ENCODE measurements around the gene MYO6. TPM values are rescaled to one million over a fixed set of nuclear protein-coding genes. Genes with fewer than 3 reads are reported as not detected.
A peak's percentile ranks its signal among the peaks of the same experiment; 100 is the strongest.

Gene MYO6
- polyA plus RNA-seq, 1 experiment, result 4.7 TPM

GRCh38 chr6:75748003-75748742, 866 bp upstream of the MYO6 start:
- Histone ChIP-seq H3K27me3 (ENCODE audit: control insufficient read depth, insufficient read depth, low read length) (peaks cover 2% of the 10 kb centered on the region; the same call in 1 of the 2 replicates), H3K4me3 (ENCODE audit: low read depth, low read length) (peak overlapping the region; percentile 99), H3K36me3 (ENCODE audit: control insufficient read depth, insufficient read depth, low read length) (no peaks in the 10 kb centered on the region)
- POLR2A ChIA-PET, result no interaction called here
- DNase-seq (ENCODE audit: low read depth), result no peak
- CTCF ChIA-PET, result no interaction called here
- no peak for TF ChIP-seq CTCF (IDR thresholded peaks at IDR 0.05; ENCODE audit: insufficient read depth, low read depth, low read length)

GRCh38 chr6:75751443-75751842, 2.4 kb downstream of the MYO6 start:
- TF ChIP-seq CTCF (IDR thresholded peaks at IDR 0.05; ENCODE audit: insufficient read depth, low read depth, low read length), result no peak
- Histone ChIP-seq H3K4me3 (ENCODE audit: low read depth, low read length) (no peak overlapping the region), H3K36me3 (ENCODE audit: control insufficient read depth, insufficient read depth, low read length) (no peaks in the 10 kb centered on the region), H3K27me3 (ENCODE audit: control insufficient read depth, insufficient read depth, low read length) (no peaks in the 10 kb centered on the region)
- no peak for DNase-seq (ENCODE audit: low read depth)
- ChIA-PET POLR2A (no interaction called here), CTCF (no interaction called here)

- DNase-seq (ENCODE audit: low read depth), result no peak
- TF ChIP-seq CTCF (IDR thresholded peaks at IDR 0.05; ENCODE audit: insufficient read depth, low read depth, low read length), result no peak
- Histone ChIP-seq H3K27me3 (ENCODE audit: control insufficient read depth, insufficient read depth, low read length) (no peaks in the 10 kb centered on the region), H3K4me3 (ENCODE audit: low read depth, low read length) (no peak overlapping the region), H3K36me3 (ENCODE audit: control insufficient read depth, insufficient read depth, low read length) (no peaks in the 10 kb centered on the region)
- ChIA-PET POLR2A (no interaction called here), CTCF (no interaction called here)
Observed at GRCh38 chr6:75752365-75752764, 3.3 kb downstream of the MYO6 start.

GRCh38 chr6:75755704-75756103, 6.7 kb downstream of the MYO6 start:
- Histone ChIP-seq H3K4me3 (ENCODE audit: low read depth, low read length) (no peak overlapping the region), H3K36me3 (ENCODE audit: control insufficient read depth, insufficient read depth, low read length) (no peaks in the 10 kb centered on the region), H3K27me3 (ENCODE audit: control insufficient read depth, insufficient read depth, low read length) (no peaks in the 10 kb centered on the region)
- POLR2A ChIA-PET, result no interaction called here
- CTCF ChIA-PET, result no interaction called here
- DNase-seq (ENCODE audit: low read depth), result no peak
- TF ChIP-seq CTCF (IDR thresholded peaks at IDR 0.05; ENCODE audit: insufficient read depth, low read depth, low read length), result no peak

- ChIA-PET POLR2A (interaction anchor here (0.6 kb wide), 1 partner anchor 262 kb away, joined by 3 read pairs; no protein-coding TSS in a partner anchor), CTCF (no interaction called here)
- Histone ChIP-seq H3K27me3 (ENCODE audit: control insufficient read depth, insufficient read depth, low read length) (no peaks in the 10 kb centered on the region), H3K4me3 (ENCODE audit: low read depth, low read length) (no peak overlapping the region), H3K36me3 (ENCODE audit: control insufficient read depth, insufficient read depth, low read length) (no peaks in the 10 kb centered on the region)
- TF ChIP-seq CTCF (IDR thresholded peaks at IDR 0.05; ENCODE audit: insufficient read depth, low read depth, low read length), result no peak
- DNase-seq (ENCODE audit: low read depth), result no peak
Observed at GRCh38 chr6:75757295-75757694, 8.3 kb downstream of the MYO6 start.

Data from BJ (cell line).